GM12865 (cell line): ENCODE results near the gene F12.

Experiments
- DNase-seq: peaks from one replicate; pipeline ENCODE4 v3.0.0; 2010; ENCODE audit warnings: low read depth
- H3K4me3 ChIP-seq: 2 replicates; pipeline ENCODE4 v1.5.1; 2011; ENCODE audit warnings: mild to moderate bottlenecking, low read depth, low read length, control low read depth
- CTCF ChIP-seq: IDR thresholded peaks from 2 replicates; pipeline ENCODE4 v1.5.1; 2011; ENCODE audit warnings: low read length, control low read depth, low read depth, inconsistent platforms; ENCODE audit not compliant: insufficient read depth; ENCODE audit errors: missing control alignments

Gene F12

GRCh38 chr5:177354256-177354655 lies 55.1 kb downstream of the F12 start:
- H3K4me3 ChIP-seq: no peak overlapping the region
- no peak for TF ChIP-seq CTCF
- DNase-seq: no peak

GRCh38 chr5:177353093-177353492 lies 56.3 kb downstream of the F12 start:
- DNase-seq: no peak
- no peak for TF ChIP-seq CTCF
- H3K4me3 ChIP-seq: no peak overlapping the region
